PC-9 (cell line): Measurements from ENCODE around the gene TNS4. TPM values are rescaled to one million over a fixed set of nuclear protein-coding genes. Genes with fewer than 3 reads are reported as not detected.
A peak's percentile ranks its signal among the peaks of the same experiment; 100 is the strongest.

Experiments used
- BruUV-seq: library from RNA; stranded (reverse); fragments of 400-500 nt; replicated peaks from 2 replicates; lab custom pipeline; 2021; lab: Mats Ljungman, UMichigan
- CTCF ChIA-PET: fragments of 300-600 bp; sonication (Branson Sonifier 250); formaldehyde crosslinking; loops from one replicate; lab custom pipeline; 2022; ENCODE audit warnings: antibody characterized with exemption; lab: Charles Lee
- POLR2A ChIA-PET: fragments of 300-600 bp; sonication (Branson Sonifier 250); formaldehyde crosslinking; loops from one replicate; lab custom pipeline; 2022; ENCODE audit warnings: antibody characterized with exemption; ENCODE audit not compliant: unreplicated experiment; lab: Charles Lee
- DNase-seq, 2 experiments: peaks; one replicate each; pipeline versions ENCODE4 v3.0.0 to v3.0.0-alpha.2; 2015 to 2022; ENCODE audit warnings: mixed read lengths in 1 of 2
- H2AFZ ChIP-seq: fragments of 200-600 bp; sonication (generic); 2 replicates; pipeline ENCODE4 v1.8.1; 2017; ENCODE audit warnings: antibody characterized with exemption
- H3F3A ChIP-seq: fragments of 200-600 bp; sonication (generic); 2 replicates; pipeline ENCODE4 v1.8.1; 2017; ENCODE audit warnings: antibody characterized with exemption, mild to moderate bottlenecking, low read depth; ENCODE audit not compliant: insufficient read depth
- H3K27ac ChIP-seq: fragments of 200-600 bp; sonication (generic); 2 replicates; pipeline ENCODE4 v1.6.1; 2016; ENCODE audit warnings: mixed run types
- H3K27me3 ChIP-seq: fragments of 200-600 bp; sonication (generic); 2 replicates; pipeline ENCODE4 v1.6.1; 2016; ENCODE audit warnings: low read depth, mixed run types; ENCODE audit not compliant: insufficient read depth
- H3K36me3 ChIP-seq: fragments of 200-600 bp; sonication (generic); 2 replicates; pipeline ENCODE4 v1.6.1; 2016; ENCODE audit warnings: low read depth, mixed run types
- H3K4me1 ChIP-seq: fragments of 200-600 bp; sonication (generic); replicated peaks from 2 replicates; pipeline ENCODE4 v1.6.1; 2016; ENCODE audit warnings: mixed run types; ENCODE audit not compliant: insufficient read depth
- H3K4me2 ChIP-seq: fragments of 200-600 bp; sonication (generic); 2 replicates; pipeline ENCODE4 v1.6.1; 2017; ENCODE audit warnings: mixed run types
- H3K4me3 ChIP-seq: fragments of 200-600 bp; sonication (generic); 2 replicates; pipeline ENCODE4 v1.6.1; 2016; ENCODE audit warnings: mixed run types
- H3K79me2 ChIP-seq: fragments of 200-600 bp; sonication (generic); 2 replicates; pipeline ENCODE4 v1.6.1; 2017; ENCODE audit warnings: low read depth, mixed run types
- H3K9me2 ChIP-seq: fragments of 200-600 bp; sonication (generic); 2 replicates; pipeline ENCODE4 v1.8.1; 2017; ENCODE audit warnings: mild to moderate bottlenecking; ENCODE audit not compliant: insufficient read depth
- H3K9me3 ChIP-seq: fragments of 200-600 bp; sonication (generic); 2 replicates; pipeline ENCODE4 v1.8.1; 2016; ENCODE audit warnings: low read depth; ENCODE audit not compliant: insufficient read depth
- H4K20me1 ChIP-seq: fragments of 200-600 bp; sonication (generic); 2 replicates; pipeline ENCODE4 v1.8.1; 2017; ENCODE audit not compliant: insufficient read depth
- EZH2 ChIP-seq: fragments of 200-600 bp; sonication (generic); IDR thresholded peaks from 2 replicates; pipeline ENCODE4 v1.8.0; 2017; ENCODE audit warnings: antibody characterized with exemption, low read depth
- intact Hi-C: fragments of 100-400 bp; cut with micrococcal nuclease; formaldehyde crosslinking; loops from one replicate; pipeline ENCODE4 v1.10.0; 2022; ENCODE audit not compliant: unreplicated experiment
- total RNA-seq: library from RNA; stranded (reverse); gene quantifications from 2 replicates; pipeline ENCODE4 v1.2.3, GENCODE V29; 2021
- TF ChIP-seq, protein P1 (sequence below): fragments of 200-600 bp; sonication (generic); conservative IDR thresholded peaks from 2 replicates; pipeline ENCODE4 v1.6.1; 2017; ENCODE audit warnings: mixed run types, antibody characterized with exemption, mild to moderate bottlenecking, moderate library complexity

Gene TNS4
- total RNA-seq, 1 experiment from 2014 or later = 17.4 TPM

DNA sequence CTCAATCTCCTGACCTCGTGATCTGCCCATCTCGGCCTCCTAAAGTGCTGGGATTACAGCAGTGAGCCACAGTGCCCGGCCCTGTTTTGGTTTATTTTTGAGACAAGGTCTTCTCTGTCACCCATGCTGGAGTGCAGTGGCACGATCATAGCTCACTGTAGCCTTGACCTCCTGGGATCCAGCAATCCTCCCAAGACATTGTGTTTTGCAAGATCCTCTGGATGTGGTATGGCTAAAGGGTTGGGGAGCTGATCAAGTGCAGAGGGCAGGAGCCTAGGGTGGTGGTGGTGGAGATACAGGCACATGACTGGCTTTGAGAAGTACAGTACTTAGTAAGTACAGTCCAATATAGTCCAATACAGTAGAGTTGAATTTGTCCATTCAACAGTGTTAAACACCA lies 16.6 kb upstream of the TNS4 start:
- no peaks in the 10 kb centered on the region for H3K36me3 ChIP-seq
- ChIA-PET POLR2A (interaction anchor here (0.6 to 0.8 kb wide), 3 partner anchors 28 to 1004 kb away, joined by 3 to 5 read pairs (median 4); no protein-coding TSS in a partner anchor), CTCF (no interaction called here)
- H3K4me2 ChIP-seq = peak overlapping the region; percentile 61
- no peaks in the 10 kb centered on the region for H3K79me2 ChIP-seq
- BruUV-seq = TSS peak; percentile 29
- H3F3A ChIP-seq = peaks cover 71% of the 10 kb centered on the region
- no peak for DNase-seq
- no peaks in the 10 kb centered on the region for H3K27me3 ChIP-seq
- H3K4me1 ChIP-seq = peaks cover 99% of the 10 kb centered on the region
- TF ChIP-seq, protein P1, sequence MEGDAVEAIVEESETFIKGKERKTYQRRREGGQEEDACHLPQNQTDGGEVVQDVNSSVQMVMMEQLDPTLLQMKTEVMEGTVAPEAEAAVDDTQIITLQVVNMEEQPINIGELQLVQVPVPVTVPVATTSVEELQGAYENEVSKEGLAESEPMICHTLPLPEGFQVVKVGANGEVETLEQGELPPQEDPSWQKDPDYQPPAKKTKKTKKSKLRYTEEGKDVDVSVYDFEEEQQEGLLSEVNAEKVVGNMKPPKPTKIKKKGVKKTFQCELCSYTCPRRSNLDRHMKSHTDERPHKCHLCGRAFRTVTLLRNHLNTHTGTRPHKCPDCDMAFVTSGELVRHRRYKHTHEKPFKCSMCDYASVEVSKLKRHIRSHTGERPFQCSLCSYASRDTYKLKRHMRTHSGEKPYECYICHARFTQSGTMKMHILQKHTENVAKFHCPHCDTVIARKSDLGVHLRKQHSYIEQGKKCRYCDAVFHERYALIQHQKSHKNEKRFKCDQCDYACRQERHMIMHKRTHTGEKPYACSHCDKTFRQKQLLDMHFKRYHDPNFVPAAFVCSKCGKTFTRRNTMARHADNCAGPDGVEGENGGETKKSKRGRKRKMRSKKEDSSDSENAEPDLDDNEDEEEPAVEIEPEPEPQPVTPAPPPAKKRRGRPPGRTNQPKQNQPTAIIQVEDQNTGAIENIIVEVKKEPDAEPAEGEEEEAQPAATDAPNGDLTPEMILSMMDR = no peak
- TF ChIP-seq EZH2 = no peak
- no peak overlapping the region for H2AFZ ChIP-seq
- intact Hi-C loops = loop anchor here (1.0 to 5.0 kb wide), 3 partner anchors 19 to 1134 kb away; partner anchors contain the start of gene IGFBP4
- no peaks in the 10 kb centered on the region for H4K20me1 ChIP-seq
- no peak overlapping the region for H3K4me3 ChIP-seq
- H3K9me2 ChIP-seq = no peaks in the 10 kb centered on the region
- H3K9me3 ChIP-seq = no peaks in the 10 kb centered on the region
- peak overlapping the region; percentile 69 for H3K27ac ChIP-seq

- H3K4me1 ChIP-seq = peaks cover 99% of the 10 kb centered on the region
- H2AFZ ChIP-seq = no peak overlapping the region
- H3K4me3 ChIP-seq = no peak overlapping the region
- H4K20me1 ChIP-seq = no peaks in the 10 kb centered on the region
- TSS peak; percentile 34 for BruUV-seq
- H3K79me2 ChIP-seq = no peaks in the 10 kb centered on the region
- H3F3A ChIP-seq = peaks cover 71% of the 10 kb centered on the region
- peak overlapping the region; percentile 47 for H3K4me2 ChIP-seq
- H3K36me3 ChIP-seq = no peaks in the 10 kb centered on the region
- peak overlapping the region; percentile 69 for H3K27ac ChIP-seq
- no peak for DNase-seq
- intact Hi-C loops = loop anchor here (5.0 kb wide), 2 partner anchors 75 to 1135 kb away; partner anchors contain the start of gene IGFBP4
- no peaks in the 10 kb centered on the region for H3K9me3 ChIP-seq
- no peaks in the 10 kb centered on the region for H3K27me3 ChIP-seq
- CTCF ChIA-PET = no interaction called here
- no peak for TF ChIP-seq EZH2
- TF ChIP-seq, protein P1 = no peak
- POLR2A ChIA-PET = interaction anchor here (0.8 kb wide), 1 partner anchor 11 kb away, joined by 5 read pairs; no protein-coding TSS in a partner anchor
- no peaks in the 10 kb centered on the region for H3K9me2 ChIP-seq
Observed at GRCh38 chr17:40517286-40517662, 15.9 kb upstream of the TNS4 start.

- intact Hi-C loops = loop anchor here (5.0 kb wide), 2 partner anchors 74 to 1136 kb away; partner anchors contain the start of gene IGFBP4
- no peak overlapping the region for H2AFZ ChIP-seq
Observed at GRCh38 chr17:40516581-40517285, 15.3 kb upstream of the TNS4 start.

More at GRCh38 chr17:40516581-40517285, 15.3 kb upstream of the TNS4 start:
- no TSS peak for BruUV-seq
- TF ChIP-seq, protein P1 = no peak
- no peak for TF ChIP-seq EZH2
- Histone ChIP-seq H3K4me3 (no peak overlapping the region), H3K9me3 (no peaks in the 10 kb centered on the region), H3K79me2 (no peaks in the 10 kb centered on the region), H3K27me3 (no peaks in the 10 kb centered on the region), H3K4me2 (peak overlapping the region; percentile 47), H4K20me1 (no peaks in the 10 kb centered on the region), H3K4me1 (peaks cover 99% of the 10 kb centered on the region), H3K36me3 (no peaks in the 10 kb centered on the region), H3K9me2 (no peaks in the 10 kb centered on the region), H3F3A (peaks cover 71% of the 10 kb centered on the region), H3K27ac (peak overlapping the region; percentile 69)
- CTCF ChIA-PET = no interaction called here
- POLR2A ChIA-PET = interaction anchor here (0.5 to 0.8 kb wide), 4 partner anchors 12 to 377 kb away, joined by 3 to 9 read pairs (median 4); partner anchors contain the start of gene CASC3
- peak; percentile 65 to 94 for DNase-seq
